Activated naive CD4-positive, alpha-beta T cell treated with anti-CD3 and anti-CD28 coated beads, Interleukin-2, amount 50 U/mL, for 24 hours (primary cell): ENCODE results near the gene MFAP3L.

ENCODE experiments used
- H3K27ac Mint-ChIP-seq: one replicate; pipeline ENCODE4 v1.8.0; 2021; ENCODE audit warnings: mild to moderate bottlenecking, mixed read lengths
- H3K27me3 Mint-ChIP-seq: one replicate; pipeline ENCODE4 v1.8.0; 2021; ENCODE audit warnings: mixed read lengths
- H3K36me3 Mint-ChIP-seq: one replicate; pipeline ENCODE4 v1.8.0; 2021; ENCODE audit warnings: mixed read lengths
- H3K4me1 Mint-ChIP-seq: one replicate; pipeline ENCODE4 v1.8.0; 2021; ENCODE audit warnings: mixed read lengths
- H3K4me3 Mint-ChIP-seq: one replicate; pipeline ENCODE4 v1.8.0; 2021; ENCODE audit warnings: mild to moderate bottlenecking, mixed read lengths
- H3K9me3 Mint-ChIP-seq: one replicate; pipeline ENCODE4 v1.8.0; 2021; ENCODE audit warnings: mixed read lengths

The MFAP3L gene

GRCh38 chr4:170004651-170005295 lies 21.4 kb downstream of the MFAP3L start:
- peaks cover 7% of the 10 kb centered on the region for H3K4me1 Mint-ChIP-seq
- H3K36me3 Mint-ChIP-seq, result no peaks in the 10 kb centered on the region
- no peak overlapping the region for H3K4me3 Mint-ChIP-seq
- H3K27ac Mint-ChIP-seq, result no peak overlapping the region
- no peaks in the 10 kb centered on the region for H3K9me3 Mint-ChIP-seq
- H3K27me3 Mint-ChIP-seq, result peaks cover 1% of the 10 kb centered on the region

DNA sequence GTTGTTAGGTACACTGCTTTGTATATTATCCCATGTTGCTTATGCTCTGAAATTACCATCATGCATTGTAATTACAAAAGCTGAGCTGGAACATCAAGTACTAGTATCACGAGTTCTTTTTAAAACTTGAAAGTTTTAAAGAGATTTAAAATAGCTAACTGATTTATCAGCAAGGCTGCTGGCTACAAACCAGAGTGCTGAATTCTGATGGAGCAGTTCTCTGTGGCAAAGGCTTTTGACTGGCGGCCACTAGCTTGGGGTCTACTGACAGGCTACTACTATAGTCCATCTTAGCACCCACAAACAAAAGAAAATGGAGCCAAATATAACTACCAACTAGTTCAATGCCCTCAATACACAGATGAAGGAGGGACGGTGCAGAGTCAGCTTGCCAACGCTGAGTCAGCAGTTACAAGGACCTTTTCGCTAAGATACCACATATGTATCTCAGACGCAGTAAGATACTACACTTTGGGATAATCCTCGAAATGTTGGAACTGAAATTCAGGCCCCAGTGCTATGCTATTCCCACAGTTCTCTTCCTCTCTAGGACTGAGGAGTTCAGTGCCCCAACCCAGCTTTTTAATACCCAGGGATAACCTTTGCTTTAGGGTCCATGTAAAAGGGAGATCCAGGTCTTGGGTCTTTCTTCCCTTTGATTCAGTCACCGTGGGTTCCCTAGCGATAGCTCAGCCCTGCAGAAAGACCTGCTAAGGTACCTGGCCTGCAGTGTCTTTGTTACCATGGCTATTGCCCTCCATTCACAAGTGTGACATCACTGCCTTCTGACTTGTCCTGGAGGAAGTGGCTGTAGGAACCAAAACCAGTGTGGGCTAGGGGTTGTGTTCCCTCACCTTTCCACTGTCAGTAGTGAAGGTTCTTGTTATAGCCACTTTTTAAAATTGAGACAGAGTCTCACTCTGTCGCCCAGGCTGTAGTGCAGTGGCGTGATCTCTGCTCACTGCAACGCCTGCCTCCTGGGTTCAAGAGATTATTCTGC lies 22.8 kb downstream of the MFAP3L start:
- Mint-ChIP-seq H3K36me3 (no peaks in the 10 kb centered on the region), H3K4me3 (no peak overlapping the region), H3K4me1 (peaks cover 4% of the 10 kb centered on the region), H3K27ac (no peak overlapping the region), H3K9me3 (no peaks in the 10 kb centered on the region), H3K27me3 (peaks cover 1% of the 10 kb centered on the region)

DNA sequence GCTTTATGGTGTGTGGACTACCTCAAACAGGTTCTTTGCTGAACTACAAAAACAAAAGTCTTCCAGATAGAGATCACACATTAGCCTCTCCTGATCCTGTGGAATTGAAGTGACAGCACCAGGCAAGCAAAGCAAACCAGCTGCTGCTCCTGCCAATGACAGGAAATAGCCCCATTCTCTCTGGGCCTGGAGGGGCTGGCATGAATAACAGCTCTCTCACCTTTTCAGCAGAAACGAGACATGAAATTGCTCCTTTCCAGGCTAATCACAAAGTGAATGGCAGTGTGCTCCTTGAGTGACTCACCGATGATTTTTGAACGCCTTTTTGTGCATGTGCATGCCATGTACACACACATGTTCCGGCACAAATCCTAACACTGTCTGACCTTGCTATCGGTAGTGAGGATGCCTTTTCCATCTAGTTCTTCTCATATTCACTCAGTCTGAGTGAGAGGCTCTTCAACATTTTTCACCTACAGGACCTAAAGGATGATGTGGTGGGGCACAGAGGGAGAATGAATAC lies 24.4 kb downstream of the MFAP3L start:
- Mint-ChIP-seq H3K4me1 (no peaks in the 10 kb centered on the region), H3K4me3 (no peak overlapping the region), H3K36me3 (no peaks in the 10 kb centered on the region), H3K27me3 (no peaks in the 10 kb centered on the region), H3K9me3 (no peaks in the 10 kb centered on the region), H3K27ac (no peak overlapping the region)

GRCh38 chr4:170001011-170001744 lies 25.0 kb downstream of the MFAP3L start:
- Mint-ChIP-seq H3K27me3 (no peaks in the 10 kb centered on the region), H3K4me1 (no peaks in the 10 kb centered on the region), H3K27ac (no peak overlapping the region), H3K9me3 (no peaks in the 10 kb centered on the region), H3K36me3 (no peaks in the 10 kb centered on the region), H3K4me3 (no peak overlapping the region)

- Mint-ChIP-seq H3K4me3 (no peak overlapping the region), H3K4me1 (no peaks in the 10 kb centered on the region), H3K27me3 (no peaks in the 10 kb centered on the region), H3K9me3 (no peaks in the 10 kb centered on the region), H3K36me3 (no peaks in the 10 kb centered on the region), H3K27ac (no peak overlapping the region)
Measured at GRCh38 chr4:169999923-170000322, 26.3 kb downstream of the MFAP3L start.

- H3K27ac Mint-ChIP-seq, result no peak overlapping the region
- no peaks in the 10 kb centered on the region for H3K4me1 Mint-ChIP-seq
- no peak overlapping the region for H3K4me3 Mint-ChIP-seq
- no peaks in the 10 kb centered on the region for H3K36me3 Mint-ChIP-seq
- H3K9me3 Mint-ChIP-seq, result no peaks in the 10 kb centered on the region
- no peaks in the 10 kb centered on the region for H3K27me3 Mint-ChIP-seq
Measured at GRCh38 chr4:169998981-169999380, 27.2 kb downstream of the MFAP3L start.

DNA sequence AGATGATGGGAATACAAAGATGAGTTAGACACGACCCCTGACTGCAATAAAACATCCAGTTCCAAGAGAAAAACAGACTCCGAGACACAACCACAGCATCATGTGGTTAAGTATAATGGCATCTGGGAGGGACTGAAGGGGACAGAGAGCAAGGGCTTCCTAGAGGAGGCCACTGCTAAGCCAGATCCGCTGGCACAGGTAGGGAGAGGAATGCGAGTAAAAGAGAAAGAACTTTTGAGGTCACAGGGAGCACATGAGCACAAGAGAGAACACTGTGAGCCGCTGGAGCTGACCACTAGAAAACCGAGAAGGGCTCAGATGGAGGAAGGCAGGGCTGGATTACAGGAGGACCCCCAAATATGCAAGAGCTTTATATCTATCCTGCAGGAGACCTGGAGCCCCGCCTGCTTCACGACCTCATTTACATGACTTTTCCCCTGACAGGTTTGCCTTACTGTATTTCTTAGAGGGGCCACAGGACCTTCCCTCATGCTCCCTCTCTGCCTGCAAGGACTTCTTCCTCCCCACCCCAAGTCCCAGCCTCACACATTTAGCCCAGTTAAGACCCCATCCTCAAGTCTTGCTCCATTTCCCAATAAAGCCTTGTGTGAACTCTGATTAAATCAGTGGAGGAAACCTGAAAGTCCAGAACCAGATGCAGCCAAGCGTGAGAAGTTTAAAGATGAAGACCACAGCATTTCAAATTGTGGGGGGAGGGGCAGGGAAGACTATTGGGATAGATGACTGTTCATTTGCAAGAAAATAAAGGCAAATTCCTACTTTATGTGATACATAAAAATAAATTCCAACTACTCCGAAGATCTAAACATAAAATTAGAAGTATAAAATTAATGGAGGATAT lies 29.6 kb downstream of the MFAP3L start:
- H3K4me1 Mint-ChIP-seq, result no peaks in the 10 kb centered on the region
- peak overlapping the region; percentile 37 for H3K27ac Mint-ChIP-seq
- no peak overlapping the region for H3K4me3 Mint-ChIP-seq
- H3K27me3 Mint-ChIP-seq, result no peaks in the 10 kb centered on the region
- no peaks in the 10 kb centered on the region for H3K36me3 Mint-ChIP-seq
- H3K9me3 Mint-ChIP-seq, result no peaks in the 10 kb centered on the region

- no peak overlapping the region for H3K27ac Mint-ChIP-seq
- H3K4me3 Mint-ChIP-seq, result no peak overlapping the region
- no peaks in the 10 kb centered on the region for H3K36me3 Mint-ChIP-seq
- H3K9me3 Mint-ChIP-seq, result no peaks in the 10 kb centered on the region
- no peaks in the 10 kb centered on the region for H3K4me1 Mint-ChIP-seq
- H3K27me3 Mint-ChIP-seq, result no peaks in the 10 kb centered on the region
Measured at GRCh38 chr4:169993531-169993930, 32.7 kb downstream of the MFAP3L start.

DNA sequence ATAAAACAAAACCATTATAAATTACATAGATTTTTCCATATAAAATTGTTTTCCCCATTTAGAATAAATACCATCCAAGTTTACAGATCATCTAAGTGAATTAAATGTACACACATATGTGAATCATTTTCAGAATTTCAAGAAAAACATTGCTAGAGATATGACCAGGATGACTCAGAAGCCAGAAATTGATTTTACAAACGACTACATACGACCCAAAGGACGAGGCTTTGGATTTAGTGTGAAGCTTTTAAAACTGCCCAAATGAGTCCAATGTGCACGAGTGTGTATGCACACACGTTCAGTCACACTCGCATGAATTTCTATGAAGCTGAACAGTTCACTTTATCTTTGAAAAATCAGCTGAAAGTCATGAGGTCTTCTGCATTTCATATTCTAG lies 37.9 kb downstream of the MFAP3L start:
- Mint-ChIP-seq H3K4me3 (no peak overlapping the region), H3K27me3 (peaks cover 3% of the 10 kb centered on the region), H3K36me3 (no peaks in the 10 kb centered on the region), H3K4me1 (no peaks in the 10 kb centered on the region), H3K27ac (no peak overlapping the region), H3K9me3 (no peaks in the 10 kb centered on the region)

GRCh38 chr4:169987327-169988228 lies 38.6 kb downstream of the MFAP3L start:
- Mint-ChIP-seq H3K27me3 (peaks cover 5% of the 10 kb centered on the region), H3K27ac (no peak overlapping the region), H3K4me1 (no peaks in the 10 kb centered on the region), H3K36me3 (no peaks in the 10 kb centered on the region), H3K9me3 (no peaks in the 10 kb centered on the region), H3K4me3 (no peak overlapping the region)

GRCh38 chr4:169986369-169986768 lies 39.8 kb downstream of the MFAP3L start:
- Mint-ChIP-seq H3K36me3 (no peaks in the 10 kb centered on the region), H3K27ac (no peak overlapping the region), H3K27me3 (peaks cover 8% of the 10 kb centered on the region)

DNA sequence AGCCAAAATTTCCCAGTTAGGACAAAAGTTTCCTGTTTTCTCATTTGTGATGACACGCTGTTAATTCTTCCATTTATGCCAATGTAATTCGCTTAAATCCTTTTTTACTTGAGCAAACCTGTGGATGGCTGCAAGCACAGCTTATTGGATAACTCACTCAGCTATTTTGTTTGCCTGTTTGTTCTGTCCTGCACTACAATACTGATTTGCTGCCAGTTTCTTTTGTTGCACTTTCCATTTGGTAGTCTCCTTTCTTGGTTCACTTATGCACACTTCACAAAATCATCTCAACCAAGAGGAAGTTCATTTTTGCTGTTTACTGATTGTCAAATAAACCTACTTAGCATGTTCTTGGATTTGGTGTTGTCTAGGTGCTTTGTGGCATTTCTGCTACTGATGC lies 40.3 kb downstream of the MFAP3L start:
- no peak overlapping the region for H3K27ac Mint-ChIP-seq
- H3K36me3 Mint-ChIP-seq, result no peaks in the 10 kb centered on the region
- H3K9me3 Mint-ChIP-seq, result no peaks in the 10 kb centered on the region
- no peak overlapping the region for H3K4me3 Mint-ChIP-seq
- peaks cover 9% of the 10 kb centered on the region for H3K27me3 Mint-ChIP-seq
- no peaks in the 10 kb centered on the region for H3K4me1 Mint-ChIP-seq

More at GRCh38 chr4:169986369-169986768, 39.8 kb downstream of the MFAP3L start:
- H3K4me1 Mint-ChIP-seq, result no peaks in the 10 kb centered on the region
- no peaks in the 10 kb centered on the region for H3K9me3 Mint-ChIP-seq
- no peak overlapping the region for H3K4me3 Mint-ChIP-seq

- H3K27ac Mint-ChIP-seq, result no peak overlapping the region
- no peaks in the 10 kb centered on the region for H3K36me3 Mint-ChIP-seq
- no peak overlapping the region for H3K4me3 Mint-ChIP-seq
- no peaks in the 10 kb centered on the region for H3K4me1 Mint-ChIP-seq
- H3K27me3 Mint-ChIP-seq, result peaks cover 10% of the 10 kb centered on the region
- no peaks in the 10 kb centered on the region for H3K9me3 Mint-ChIP-seq
Measured at GRCh38 chr4:169984745-169985144, 41.5 kb downstream of the MFAP3L start.

DNA sequence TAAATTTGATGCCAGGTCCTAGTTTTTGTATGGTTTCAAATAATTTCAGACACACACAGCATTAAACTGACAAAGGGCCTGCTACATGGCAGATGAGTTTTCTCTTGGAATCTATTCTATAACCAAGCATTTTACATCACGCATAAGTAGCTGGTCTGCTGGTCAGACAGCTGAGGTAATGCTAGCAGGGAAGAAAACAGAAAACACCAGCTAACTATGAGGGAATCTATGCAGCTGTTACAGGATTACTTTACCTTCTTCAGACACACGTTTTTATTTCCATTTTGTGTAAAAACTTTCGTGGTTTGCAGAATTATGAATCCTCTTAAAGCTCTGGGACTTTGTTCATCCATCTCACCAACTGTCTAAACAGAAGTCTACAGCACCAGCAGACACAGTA lies 42.0 kb downstream of the MFAP3L start:
- H3K36me3 Mint-ChIP-seq, result no peaks in the 10 kb centered on the region
- H3K4me3 Mint-ChIP-seq, result no peak overlapping the region
- H3K4me1 Mint-ChIP-seq, result no peaks in the 10 kb centered on the region
- no peak overlapping the region for H3K27ac Mint-ChIP-seq
- no peaks in the 10 kb centered on the region for H3K9me3 Mint-ChIP-seq
- peaks cover 10% of the 10 kb centered on the region for H3K27me3 Mint-ChIP-seq
